Panc1 (cell line): ENCODE data around the gene UBA52. TPM values are rescaled to one million over a fixed set of nuclear protein-coding genes. Genes with fewer than 3 reads are reported as not detected.

ENCODE experiments used
- ATAC-seq: fragments of 200-7000 bp; cut with Tn5 transposase; 2 replicates; pipeline ENCODE4 v1.9.1; 2020; ENCODE audit warnings: mild to moderate bottlenecking, moderate library complexity
- BruUV-seq: library from RNA; stranded (reverse); fragments of 400-500 nt; replicated peaks from 2 replicates; lab custom pipeline; 2021; lab: Mats Ljungman, UMichigan
- CTCF ChIA-PET: fragments of 300-600 bp; sonication (Branson Sonifier 250); formaldehyde crosslinking; loops from one replicate; lab custom pipeline; 2022; ENCODE audit warnings: antibody characterized with exemption; lab: Charles Lee
- POLR2A ChIA-PET: fragments of 300-600 bp; sonication (Branson Sonifier 250); formaldehyde crosslinking; loops from one replicate; lab custom pipeline; 2022; ENCODE audit warnings: antibody characterized with exemption; lab: Charles Lee
- DNase-seq: peaks from one replicate; pipeline ENCODE4 v3.0.0-alpha.2; 2010; ENCODE audit warnings: low read depth, low spot score
- H3K27ac ChIP-seq: 2 replicates; pipeline ENCODE4 v1.5.1; 2011; ENCODE audit warnings: mild to moderate bottlenecking, low read length, inconsistent platforms
- H3K27me3 ChIP-seq: fragments of 200-500 bp; sonication (Bioruptor generic); 2 replicates; pipeline ENCODE4 v1.6.0; 2014; ENCODE audit warnings: low read length, inconsistent platforms; ENCODE audit not compliant: control insufficient read depth, insufficient read depth
- H3K36me3 ChIP-seq: fragments of 200-500 bp; sonication (Bioruptor generic); 2 replicates; pipeline ENCODE4 v1.5.1; 2014; ENCODE audit warnings: inconsistent platforms, mild to moderate bottlenecking, low read length, moderate library complexity; ENCODE audit not compliant: control insufficient read depth, insufficient read depth
- H3K4me1 ChIP-seq: 2 replicates; pipeline ENCODE4 v1.5.1; 2011; ENCODE audit warnings: inconsistent platforms, mild to moderate bottlenecking, low read length, moderate library complexity; ENCODE audit not compliant: control insufficient read depth, insufficient read depth
- H3K4me3 ChIP-seq, 2 experiments: 2 replicates each; pipeline ENCODE4 v1.5.1; 2011 to 2012; ENCODE audit warnings: low read depth in 2 of 2, low read length in 2 of 2, mild to moderate bottlenecking in 2 of 2, inconsistent platforms in 1 of 2, moderate library complexity in 1 of 2
- H3K9me3 ChIP-seq: fragments of 200-500 bp; sonication (Bioruptor generic); 2 replicates; pipeline ENCODE4 v1.5.1; 2014; ENCODE audit warnings: low read depth, mild to moderate bottlenecking, inconsistent platforms, low read length, moderate library complexity; ENCODE audit not compliant: control insufficient read depth, insufficient read depth
- POLR2AphosphoS5 ChIP-seq: IDR thresholded peaks from 2 replicates; pipeline ENCODE4 v1.6.1; 2012; ENCODE audit warnings: mild to moderate bottlenecking, low read depth, low read length, moderate library complexity
- SIN3A ChIP-seq: IDR thresholded peaks from 2 replicates; pipeline ENCODE4 v1.6.1; 2012; ENCODE audit warnings: low read depth, mild to moderate bottlenecking, low read length, moderate library complexity, borderline replicate concordance; ENCODE audit not compliant: insufficient read depth
- TCF7L2 ChIP-seq: IDR thresholded peaks from 2 replicates; pipeline ENCODE4 v1.6.1; 2011; ENCODE audit warnings: mild to moderate bottlenecking, low read depth, low read length, inconsistent platforms
- in situ Hi-C: cut with HindIII; loops from 2 replicates; pipeline ENCODE4 v1.10.0; 2016; ENCODE audit warnings: low sequenced_read_pairs, low pct_unique_long_range_greater_than_20kb
- intact Hi-C: fragments of 100-400 bp; cut with micrococcal nuclease; formaldehyde crosslinking; loops from one replicate; pipeline ENCODE4 v1.10.0; 2022; ENCODE audit not compliant: unreplicated experiment
- total RNA-seq: library from RNA; stranded (reverse); gene quantifications from one replicate; pipeline ENCODE4 v1.2.1, GENCODE V29; 2021; ENCODE audit not compliant: unreplicated experiment
- TF ChIP-seq, protein P1 (sequence below): fragments of 450-650 bp; IDR thresholded peaks from 2 replicates; pipeline ENCODE4 v1.5.1; 2017; ENCODE audit warnings: mild to moderate bottlenecking
- TF ChIP-seq, protein P2 (sequence below), 2 experiments: IDR thresholded peaks; 2 replicates each; pipeline ENCODE4 v1.6.1; 2011 to 2012; ENCODE audit warnings: low read depth in 2 of 2, control low read depth in 1 of 2, low read length in 1 of 2, mild to moderate bottlenecking in 1 of 2, moderate library complexity in 1 of 2; ENCODE audit not compliant: insufficient read depth in 1 of 2

The UBA52 gene
- total RNA-seq, 1 experiment from 2014 or later, result 907 TPM

DNA sequence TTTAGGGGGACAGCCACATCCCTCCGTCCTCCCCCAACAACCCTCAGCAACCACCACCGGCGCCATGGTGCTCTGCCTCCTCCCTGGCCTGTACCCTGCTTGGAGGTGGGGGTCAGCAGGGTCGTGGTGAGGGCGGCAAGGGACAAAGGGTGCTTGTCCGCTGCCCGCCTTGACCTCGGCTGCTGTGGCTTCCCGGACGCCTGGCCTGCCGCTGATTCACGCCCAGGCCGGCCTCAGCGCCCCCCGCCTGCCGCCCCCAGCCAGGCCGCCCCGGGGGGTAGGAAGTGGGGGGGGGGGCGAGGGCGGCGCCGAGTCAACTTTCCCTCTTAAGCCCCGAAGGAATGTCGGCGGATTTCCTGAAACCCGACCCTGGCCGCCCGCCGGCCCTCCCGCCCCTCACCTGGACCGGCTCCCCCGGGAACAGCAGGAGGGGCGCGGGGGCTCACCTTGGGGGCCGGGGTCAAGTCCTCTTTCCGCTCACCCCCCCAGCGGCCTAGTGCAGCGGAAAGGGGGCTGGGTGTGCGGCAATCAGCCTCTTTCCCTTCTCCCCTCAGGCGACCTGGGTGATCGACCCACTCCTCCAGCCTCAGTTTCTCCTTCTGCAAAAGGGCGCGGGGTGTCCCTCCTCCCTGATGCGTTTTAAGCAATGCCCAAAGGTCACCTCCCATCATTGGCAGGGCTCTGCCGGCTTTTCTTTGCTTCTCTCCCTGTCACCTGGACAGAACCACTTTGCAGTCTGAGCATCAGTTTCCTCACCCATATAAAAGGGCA, 39.1 kb downstream of the UBA52 start:
- DNase-seq (no peak), ATAC-seq (no peak)
- Histone ChIP-seq H3K4me1 (peaks cover 5% of the 10 kb centered on the region; the same call in 1 of the 2 replicates), H3K9me3 (no peaks in the 10 kb centered on the region), H3K27ac (no peak overlapping the region), H3K27me3 (peaks cover 2% of the 10 kb centered on the region), H3K4me3 (no peak overlapping the region), H3K36me3 (no peaks in the 10 kb centered on the region)
- no peak for TF ChIP-seq TCF7L2
- no peak for TF ChIP-seq POLR2AphosphoS5
- TF ChIP-seq, protein P1, sequence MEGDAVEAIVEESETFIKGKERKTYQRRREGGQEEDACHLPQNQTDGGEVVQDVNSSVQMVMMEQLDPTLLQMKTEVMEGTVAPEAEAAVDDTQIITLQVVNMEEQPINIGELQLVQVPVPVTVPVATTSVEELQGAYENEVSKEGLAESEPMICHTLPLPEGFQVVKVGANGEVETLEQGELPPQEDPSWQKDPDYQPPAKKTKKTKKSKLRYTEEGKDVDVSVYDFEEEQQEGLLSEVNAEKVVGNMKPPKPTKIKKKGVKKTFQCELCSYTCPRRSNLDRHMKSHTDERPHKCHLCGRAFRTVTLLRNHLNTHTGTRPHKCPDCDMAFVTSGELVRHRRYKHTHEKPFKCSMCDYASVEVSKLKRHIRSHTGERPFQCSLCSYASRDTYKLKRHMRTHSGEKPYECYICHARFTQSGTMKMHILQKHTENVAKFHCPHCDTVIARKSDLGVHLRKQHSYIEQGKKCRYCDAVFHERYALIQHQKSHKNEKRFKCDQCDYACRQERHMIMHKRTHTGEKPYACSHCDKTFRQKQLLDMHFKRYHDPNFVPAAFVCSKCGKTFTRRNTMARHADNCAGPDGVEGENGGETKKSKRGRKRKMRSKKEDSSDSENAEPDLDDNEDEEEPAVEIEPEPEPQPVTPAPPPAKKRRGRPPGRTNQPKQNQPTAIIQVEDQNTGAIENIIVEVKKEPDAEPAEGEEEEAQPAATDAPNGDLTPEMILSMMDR, result no peak
- TF ChIP-seq, protein P2, sequence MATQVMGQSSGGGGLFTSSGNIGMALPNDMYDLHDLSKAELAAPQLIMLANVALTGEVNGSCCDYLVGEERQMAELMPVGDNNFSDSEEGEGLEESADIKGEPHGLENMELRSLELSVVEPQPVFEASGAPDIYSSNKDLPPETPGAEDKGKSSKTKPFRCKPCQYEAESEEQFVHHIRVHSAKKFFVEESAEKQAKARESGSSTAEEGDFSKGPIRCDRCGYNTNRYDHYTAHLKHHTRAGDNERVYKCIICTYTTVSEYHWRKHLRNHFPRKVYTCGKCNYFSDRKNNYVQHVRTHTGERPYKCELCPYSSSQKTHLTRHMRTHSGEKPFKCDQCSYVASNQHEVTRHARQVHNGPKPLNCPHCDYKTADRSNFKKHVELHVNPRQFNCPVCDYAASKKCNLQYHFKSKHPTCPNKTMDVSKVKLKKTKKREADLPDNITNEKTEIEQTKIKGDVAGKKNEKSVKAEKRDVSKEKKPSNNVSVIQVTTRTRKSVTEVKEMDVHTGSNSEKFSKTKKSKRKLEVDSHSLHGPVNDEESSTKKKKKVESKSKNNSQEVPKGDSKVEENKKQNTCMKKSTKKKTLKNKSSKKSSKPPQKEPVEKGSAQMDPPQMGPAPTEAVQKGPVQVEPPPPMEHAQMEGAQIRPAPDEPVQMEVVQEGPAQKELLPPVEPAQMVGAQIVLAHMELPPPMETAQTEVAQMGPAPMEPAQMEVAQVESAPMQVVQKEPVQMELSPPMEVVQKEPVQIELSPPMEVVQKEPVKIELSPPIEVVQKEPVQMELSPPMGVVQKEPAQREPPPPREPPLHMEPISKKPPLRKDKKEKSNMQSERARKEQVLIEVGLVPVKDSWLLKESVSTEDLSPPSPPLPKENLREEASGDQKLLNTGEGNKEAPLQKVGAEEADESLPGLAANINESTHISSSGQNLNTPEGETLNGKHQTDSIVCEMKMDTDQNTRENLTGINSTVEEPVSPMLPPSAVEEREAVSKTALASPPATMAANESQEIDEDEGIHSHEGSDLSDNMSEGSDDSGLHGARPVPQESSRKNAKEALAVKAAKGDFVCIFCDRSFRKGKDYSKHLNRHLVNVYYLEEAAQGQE (IDR thresholded peaks at IDR 0.05; ENCODE audit: insufficient read depth in 1 of 2, low read depth in 2 of 2, low read length in 1 of 2), result no peak
- TF ChIP-seq SIN3A, result no peak
- intact Hi-C loops, result no loop called here
- no TSS peak for BruUV-seq
- ChIA-PET CTCF (no interaction called here), POLR2A (no interaction called here)
- in situ Hi-C loops, result no loop called here

GRCh38 chr19:18611327-18612050, 39.8 kb downstream of the UBA52 start:
- ChIA-PET POLR2A (no interaction called here), CTCF (no interaction called here)
- peaks cover 2% of the 10 kb centered on the region for H3K27me3 ChIP-seq
- intact Hi-C loops, result no loop called here
- in situ Hi-C loops, result no loop called here
- ATAC-seq (no peak), DNase-seq (no peak)
- peaks cover 5% of the 10 kb centered on the region; the same call in 1 of the 2 replicates for H3K4me1 ChIP-seq
- H3K4me3 ChIP-seq, result peak overlapping the region; percentile 7 to 40; a peak in 3 of 4 replicates
- no peak for TF ChIP-seq TCF7L2
- TF ChIP-seq, protein P1, result no peak
- no TSS peak for BruUV-seq
- H3K9me3 ChIP-seq, result no peaks in the 10 kb centered on the region
- H3K36me3 ChIP-seq, result no peaks in the 10 kb centered on the region
- no peak overlapping the region for H3K27ac ChIP-seq
